Activated CD8-positive, alpha-beta T cell treated with anti-CD3 and anti-CD28 coated beads for 36 hours (primary cell): ENCODE data around the gene IGSF22. TPM values are rescaled to one million over a fixed set of nuclear protein-coding genes. Genes with fewer than 3 reads are reported as not detected.

Experiments used
- ATAC-seq: fragments of 200-7000 bp; cut with Tn5 transposase; one replicate; pipeline ENCODE4 v1.10.0; 2021; ENCODE audit warnings: mild to moderate bottlenecking, moderate library complexity
- CTCF ChIA-PET: fragments of 350-600 bp; sonication (Branson Sonifier 250); formaldehyde crosslinking; loops from one replicate; lab custom pipeline; 2021; ENCODE audit warnings: antibody characterized with exemption; lab: Charles Lee
- POLR2A ChIA-PET: fragments of 350-600 bp; sonication (Branson Sonifier 250); formaldehyde crosslinking; loops from one replicate; lab custom pipeline; 2021; ENCODE audit warnings: antibody characterized with exemption; lab: Charles Lee
- DNase-seq: peaks from one replicate; pipeline ENCODE4 v3.0.0-alpha.2; 2020
- H3K27ac Mint-ChIP-seq: one replicate; pipeline ENCODE4 v1.8.0; 2021; ENCODE audit warnings: mild to moderate bottlenecking, mixed read lengths
- H3K27me3 Mint-ChIP-seq: one replicate; pipeline ENCODE4 v1.8.0; 2021; ENCODE audit warnings: mixed read lengths
- H3K36me3 Mint-ChIP-seq: one replicate; pipeline ENCODE4 v1.8.0; 2021; ENCODE audit warnings: low read depth, mixed read lengths
- H3K4me1 Mint-ChIP-seq: one replicate; pipeline ENCODE4 v1.8.0; 2021; ENCODE audit warnings: low read depth, mixed read lengths
- H3K4me3 Mint-ChIP-seq: one replicate; pipeline ENCODE4 v1.8.0; 2021; ENCODE audit warnings: mild to moderate bottlenecking, moderate library complexity, mixed read lengths
- H3K9me3 Mint-ChIP-seq: one replicate; pipeline ENCODE4 v1.8.0; 2021; ENCODE audit warnings: mixed read lengths
- CTCF ChIP-seq: fragments of 200-600 bp; IDR thresholded peaks from one replicate; pipeline ENCODE4 v1.8.0; 2022; ENCODE audit warnings: antibody characterized with exemption, mild to moderate bottlenecking
- intact Hi-C: fragments of 100-400 bp; cut with micrococcal nuclease; formaldehyde crosslinking; loops from one replicate; pipeline ENCODE4 v1.10.0; 2022
- total RNA-seq, 2 experiments: library from RNA; stranded (reverse); gene quantifications; one replicate each; pipeline ENCODE4 v1.2.3, GENCODE V29; 2021

The IGSF22 gene
- total RNA-seq, 2 experiments from 2014 or later = 0.43 to 1.4 TPM

- no peak overlapping the region for H3K27ac Mint-ChIP-seq
- no peaks in the 10 kb centered on the region for H3K9me3 Mint-ChIP-seq
- H3K4me3 Mint-ChIP-seq = no peak overlapping the region
- peaks cover 12% of the 10 kb centered on the region for H3K27me3 Mint-ChIP-seq
- DNase-seq (peak; percentile 58), ATAC-seq (peak; percentile 76)
- intact Hi-C loops = no loop called here
- ChIA-PET CTCF (interaction anchor here (0.6 to 1.9 kb wide), 11 partner anchors 9 to 1526 kb away, joined by 3 to 13 read pairs (median 4); no protein-coding TSS in a partner anchor), POLR2A (interaction anchor here (1.1 kb wide), 1 partner anchor 258 kb away, joined by 3 read pairs; no protein-coding TSS in a partner anchor)
- H3K4me1 Mint-ChIP-seq = peaks cover 28% of the 10 kb centered on the region
- TF ChIP-seq CTCF = no peak
- no peaks in the 10 kb centered on the region for H3K36me3 Mint-ChIP-seq
Measured at GRCh38 chr11:18768472-18768901, 42.5 kb upstream of the IGSF22 start.

GRCh38 chr11:18766015-18766414 is 40.0 kb upstream of the IGSF22 start:
- H3K36me3 Mint-ChIP-seq = no peaks in the 10 kb centered on the region
- no peaks in the 10 kb centered on the region for H3K9me3 Mint-ChIP-seq
- H3K27ac Mint-ChIP-seq = no peak overlapping the region
- H3K4me1 Mint-ChIP-seq = peaks cover 28% of the 10 kb centered on the region
- intact Hi-C loops = no loop called here
- POLR2A ChIA-PET = interaction anchor here (1.0 kb wide), 1 partner anchor 45 kb away, joined by 3 read pairs; no protein-coding TSS in a partner anchor
- CTCF ChIA-PET = interaction anchor here (0.8 to 5.4 kb wide), 9 partner anchors 10 to 659 kb away, joined by 3 to 55 read pairs (median 5); partner anchors contain the start of gene TSG101
- no peak overlapping the region for H3K4me3 Mint-ChIP-seq
- peaks cover 9% of the 10 kb centered on the region for H3K27me3 Mint-ChIP-seq
- TF ChIP-seq CTCF = no peak
- ATAC-seq = no peak
- no peak for DNase-seq

- no peak overlapping the region for H3K27ac Mint-ChIP-seq
- intact Hi-C loops = no loop called here
Measured at GRCh38 chr11:18765554-18765953, 39.6 kb upstream of the IGSF22 start.

DNA sequence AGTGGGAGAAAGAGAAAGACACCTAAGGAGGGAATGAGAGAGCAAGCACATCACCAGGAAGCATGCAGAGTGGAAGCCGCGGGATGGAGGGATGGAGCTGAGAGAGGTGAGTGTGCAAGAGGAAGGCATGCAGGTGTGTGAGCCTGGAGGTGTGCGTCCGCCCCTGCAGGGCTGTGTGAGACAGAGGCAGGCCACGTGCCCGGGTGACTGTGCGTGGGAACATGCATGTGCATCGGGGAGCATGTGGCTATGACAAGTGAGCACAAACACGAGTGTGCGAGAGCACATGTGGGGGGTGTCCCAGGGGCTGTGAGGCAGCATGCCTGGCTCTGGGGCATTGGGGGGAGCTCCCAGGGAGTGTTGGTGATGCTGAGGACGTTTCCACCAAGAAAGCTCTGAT is 35.8 kb upstream of the IGSF22 start:
- CTCF ChIA-PET = interaction anchor here (1.0 to 5.4 kb wide), 4 partner anchors 14 to 89 kb away, joined by 3 to 55 read pairs (median 3); no protein-coding TSS in a partner anchor
- DNase-seq (no peak), ATAC-seq (no peak)
- Mint-ChIP-seq H3K9me3 (no peaks in the 10 kb centered on the region), H3K27ac (no peak overlapping the region), H3K27me3 (peaks cover 7% of the 10 kb centered on the region), H3K4me1 (peaks cover 9% of the 10 kb centered on the region), H3K4me3 (no peak overlapping the region), H3K36me3 (no peaks in the 10 kb centered on the region)
- no peak for TF ChIP-seq CTCF
- intact Hi-C loops = no loop called here
- POLR2A ChIA-PET = no interaction called here

More at GRCh38 chr11:18765554-18765953, 39.6 kb upstream of the IGSF22 start:
- CTCF ChIA-PET = interaction anchor here (0.8 to 5.4 kb wide), 10 partner anchors 10 to 238 kb away, joined by 3 to 55 read pairs (median 6); partner anchors contain the start of gene TSG101
- H3K27me3 Mint-ChIP-seq = peaks cover 9% of the 10 kb centered on the region
- H3K9me3 Mint-ChIP-seq = no peaks in the 10 kb centered on the region
- peaks cover 28% of the 10 kb centered on the region for H3K4me1 Mint-ChIP-seq
- POLR2A ChIA-PET = interaction anchor here (1.0 kb wide), 1 partner anchor 44 kb away, joined by 3 read pairs; no protein-coding TSS in a partner anchor
- no peak overlapping the region for H3K4me3 Mint-ChIP-seq
- DNase-seq (no peak), ATAC-seq (no peak)
- no peaks in the 10 kb centered on the region for H3K36me3 Mint-ChIP-seq
- no peak for TF ChIP-seq CTCF

DNA sequence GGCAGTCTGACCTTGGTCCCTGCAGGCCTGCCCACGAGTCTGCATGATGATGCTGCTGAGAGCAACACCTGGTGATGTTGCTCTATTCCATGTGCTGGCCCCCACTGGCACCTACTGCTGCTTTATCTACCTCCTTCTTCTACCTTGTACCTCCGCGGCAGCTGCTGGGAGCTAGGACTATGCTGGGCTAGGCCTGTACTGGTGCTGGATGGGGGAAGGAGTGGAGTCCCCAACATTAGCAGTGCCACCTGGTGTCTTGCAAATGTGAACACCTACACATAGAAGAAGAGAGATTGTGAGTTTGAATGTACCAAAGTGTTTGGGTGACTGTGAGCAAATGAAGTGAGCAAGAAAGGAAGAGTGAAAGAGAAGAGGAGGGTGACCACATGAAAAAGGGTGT is 35.2 kb upstream of the IGSF22 start:
- no peaks in the 10 kb centered on the region for H3K36me3 Mint-ChIP-seq
- H3K9me3 Mint-ChIP-seq = no peaks in the 10 kb centered on the region
- no peak for ATAC-seq
- ChIA-PET CTCF (interaction anchor here (1.1 to 1.3 kb wide), 2 partner anchors 18 to 39 kb away, joined by 3 read pairs; no protein-coding TSS in a partner anchor), POLR2A (no interaction called here)
- H3K27ac Mint-ChIP-seq = no peak overlapping the region
- no peak overlapping the region for H3K4me3 Mint-ChIP-seq
- H3K4me1 Mint-ChIP-seq = peaks cover 9% of the 10 kb centered on the region
- TF ChIP-seq CTCF = no peak
- intact Hi-C loops = no loop called here
- DNase-seq = no peak
- H3K27me3 Mint-ChIP-seq = peaks cover 7% of the 10 kb centered on the region
